H9 (cell line): Measurements from ENCODE around the gene MRPL52. TPM values are rescaled to one million over a fixed set of nuclear protein-coding genes. Genes with fewer than 3 reads are reported as not detected.
"Not testable (repeated sequence)": the region's sequence is repeated elsewhere in the genome, so short reads cannot be mapped to it uniquely, and the experiment has no call there.

Experiments
- DNase-seq: peaks from one replicate; pipeline ENCODE4 v3.0.0-alpha.2; 2017
- H2AFZ ChIP-seq: one replicate; pipeline ENCODE4 v1.6.1; 2013; ENCODE audit warnings: mild to moderate bottlenecking, low read length, control low read depth, moderate library complexity
- H2AK5ac ChIP-seq: 2 replicates; pipeline ENCODE4 v1.6.1; 2013; ENCODE audit warnings: low read length, control low read depth, mixed read lengths; ENCODE audit not compliant: insufficient read length
- H2BK120ac ChIP-seq: one replicate; pipeline ENCODE4 v1.6.1; 2013; ENCODE audit warnings: low read depth, mild to moderate bottlenecking, low read length, control low read depth, inconsistent platforms; ENCODE audit not compliant: poor library complexity, severe bottlenecking
- H2BK12ac ChIP-seq: 2 replicates; pipeline ENCODE4 v1.6.1; 2013; ENCODE audit warnings: low read length, control low read depth, mixed read lengths, low read depth; ENCODE audit not compliant: insufficient read length
- H2BK15ac ChIP-seq: 2 replicates; pipeline ENCODE4 v1.6.1; 2013; ENCODE audit warnings: low read depth, low read length, control low read depth
- H2BK20ac ChIP-seq: one replicate; pipeline ENCODE4 v1.6.1; 2013; ENCODE audit warnings: low read depth, mild to moderate bottlenecking, low read length, control low read depth, inconsistent platforms; ENCODE audit not compliant: poor library complexity, severe bottlenecking
- H2BK5ac ChIP-seq: 2 replicates; pipeline ENCODE4 v1.6.1; 2013; ENCODE audit warnings: low read length, control low read depth, mixed read lengths; ENCODE audit not compliant: insufficient read length
- H3K14ac ChIP-seq: 2 replicates; pipeline ENCODE4 v1.6.1; 2013; ENCODE audit warnings: low read length, control low read depth; ENCODE audit not compliant: insufficient read depth
- H3K18ac ChIP-seq: 2 replicates; pipeline ENCODE4 v1.6.1; 2013; ENCODE audit warnings: low read depth, mild to moderate bottlenecking, mixed read lengths, low read length, control low read depth; ENCODE audit not compliant: insufficient read length
- H3K23ac ChIP-seq: 2 replicates; pipeline ENCODE4 v1.6.1; 2013; ENCODE audit warnings: low read length, control low read depth, mixed read lengths, low read depth; ENCODE audit not compliant: insufficient read length
- H3K23me2 ChIP-seq: 2 replicates; pipeline ENCODE4 v1.6.1; 2013; ENCODE audit warnings: low read depth, mild to moderate bottlenecking, mixed read lengths, low read length, control low read depth; ENCODE audit not compliant: insufficient read length, poor library complexity, severe bottlenecking
- H3K27ac ChIP-seq: 2 replicates; pipeline ENCODE4 v1.5.1; 2013; ENCODE audit warnings: low read length, control low read depth, mixed read lengths, low read depth; ENCODE audit not compliant: insufficient read length
- H3K27me3 ChIP-seq: 2 replicates; pipeline ENCODE4 v1.6.1; 2013; ENCODE audit warnings: low read length, control low read depth, inconsistent platforms; ENCODE audit not compliant: insufficient read depth
- H3K4ac ChIP-seq: 2 replicates; pipeline ENCODE4 v1.6.1; 2013; ENCODE audit warnings: low read depth, mild to moderate bottlenecking, control low read depth, inconsistent platforms, low read length, moderate library complexity
- H3K4me1 ChIP-seq: 2 replicates; pipeline ENCODE4 v1.6.1; 2013; ENCODE audit warnings: low read length, control low read depth, inconsistent platforms; ENCODE audit not compliant: insufficient read depth
- H3K4me2 ChIP-seq: 2 replicates; pipeline ENCODE4 v1.6.1; 2013; ENCODE audit warnings: low read length, control low read depth, mixed read lengths; ENCODE audit not compliant: insufficient read length, insufficient read depth
- H3K56ac ChIP-seq: 2 replicates; pipeline ENCODE4 v1.6.1; 2013; ENCODE audit warnings: low read depth, mild to moderate bottlenecking, mixed read lengths, low read length, control low read depth; ENCODE audit not compliant: insufficient read length
- H3K79me1 ChIP-seq: 2 replicates; pipeline ENCODE4 v1.6.1; 2013; ENCODE audit warnings: low read depth, mild to moderate bottlenecking, moderate library complexity, low read length, control low read depth, inconsistent platforms; ENCODE audit not compliant: insufficient read depth, poor library complexity, severe bottlenecking
- H3K79me2 ChIP-seq: 2 replicates; pipeline ENCODE4 v1.6.1; 2013; ENCODE audit warnings: low read length, control low read depth, inconsistent platforms; ENCODE audit not compliant: insufficient read depth
- H3K9ac ChIP-seq: 2 replicates; pipeline ENCODE4 v1.6.1; 2013; ENCODE audit warnings: low read length, control low read depth, mixed read lengths; ENCODE audit not compliant: insufficient read length; ENCODE audit errors: extremely low read depth
- H3K9me3 ChIP-seq: one replicate; pipeline ENCODE4 v1.6.1; 2013; ENCODE audit warnings: low read depth, low read length, inconsistent platforms; ENCODE audit not compliant: control insufficient read depth
- H3T11ph ChIP-seq: one replicate; pipeline ENCODE4 v1.6.1; 2013; ENCODE audit warnings: mild to moderate bottlenecking, low read length, control low read depth, inconsistent platforms
- H4K20me1 ChIP-seq: one replicate; pipeline ENCODE4 v1.6.1; 2013; ENCODE audit not compliant: control insufficient read depth, insufficient read length, insufficient read depth
- H4K5ac ChIP-seq: 2 replicates; pipeline ENCODE4 v1.6.1; 2013; ENCODE audit warnings: low read depth, mild to moderate bottlenecking, mixed read lengths, low read length, control low read depth; ENCODE audit not compliant: insufficient read length
- H4K8ac ChIP-seq: replicated peaks from 2 replicates; pipeline ENCODE4 v1.6.1; 2013; ENCODE audit warnings: low read length, control low read depth, mixed read lengths, low read depth; ENCODE audit not compliant: insufficient read length
- H4K91ac ChIP-seq: 2 replicates; pipeline ENCODE4 v1.6.1; 2013; ENCODE audit warnings: low read depth, mild to moderate bottlenecking, moderate library complexity, mixed read lengths, low read length, control low read depth; ENCODE audit not compliant: insufficient read length
- H3K27ac Mint-ChIP-seq, 3 experiments: 2 replicates in 2 of 3; 3 replicates in 1 of 3; pipeline ENCODE4 v1.8.0; 2020 to 2021; ENCODE audit warnings: mixed read lengths in 3 of 3, mild to moderate bottlenecking in 1 of 3, moderate library complexity in 1 of 3
- H3K27me3 Mint-ChIP-seq: 2 replicates; pipeline ENCODE4 v1.8.0; 2021; ENCODE audit warnings: low read depth, mild to moderate bottlenecking, moderate library complexity, mixed read lengths
- H3K36me3 Mint-ChIP-seq, 3 experiments: 2 replicates in 2 of 3; 3 replicates in 1 of 3; pipeline ENCODE4 v1.8.0; 2020 to 2021; ENCODE audit warnings: low read depth in 3 of 3, mixed read lengths in 3 of 3; ENCODE audit not compliant: insufficient read depth in 1 of 3
- H3K4me1 Mint-ChIP-seq, 2 experiments: 2 replicates each; pipeline ENCODE4 v1.8.0; 2020; ENCODE audit warnings: mixed read lengths in 2 of 2
- H3K4me3 Mint-ChIP-seq, 2 experiments: 2 replicates in 1 of 2; 3 replicates in 1 of 2; pipeline ENCODE4 v1.8.0; 2020 to 2021; ENCODE audit warnings: mild to moderate bottlenecking in 2 of 2, mixed read lengths in 2 of 2, moderate library complexity in 1 of 2
- H3K9me3 Mint-ChIP-seq, 2 experiments: 2 replicates in 1 of 2; 3 replicates in 1 of 2; pipeline ENCODE4 v1.8.0; 2020; ENCODE audit warnings: mild to moderate bottlenecking in 2 of 2, mixed read lengths in 2 of 2, moderate library complexity in 1 of 2
- CTCF ChIP-seq: fragments of 200-600 bp; sonication (generic); conservative IDR thresholded peaks from 3 replicates; pipeline ENCODE4 v1.8.0; 2021; ENCODE audit warnings: antibody characterized with exemption, mild to moderate bottlenecking
- WGBS: extraction: QIAGEN DNeasy Blood & Tissue Kit; methylation state at CpG from one replicate; pipeline ENCODE4 v1.1.7; 2013; ENCODE audit warnings: missing lambda C conversion rate, low lambda C conversion rate, mixed read lengths; ENCODE audit not compliant: insufficient read length; ENCODE audit errors: extremely low coverage; 5-methylcytosine and 5-hydroxymethylcytosine counted together
- total RNA-seq: library from RNA; stranded (reverse); gene quantifications from 2 replicates; pipeline ENCODE4 v1.2.1, GENCODE V29; 2021

The MRPL52 gene
- total RNA-seq, 1 experiment from 2014 or later: 190 TPM

- WGBS: no CpG with 5 or more reads among the region's 8 CpGs
- Mint-ChIP-seq H3K27ac (no peak overlapping the region), H3K36me3 (no peaks in the 10 kb centered on the region; a peak in 1 of 7 replicates), H3K4me1 (peaks cover 35 to 46% of the 10 kb centered on the region in 2 experiments), H3K9me3 (peaks cover 0 to 4% of the 10 kb centered on the region in 2 experiments; a peak in 2 of 5 replicates), H3K27me3 (peaks cover 4% of the 10 kb centered on the region), H3K4me3 (no peak overlapping the region)
- H3K23ac ChIP-seq: no peak overlapping the region
- H4K20me1 ChIP-seq: no peaks in the 10 kb centered on the region
- peaks cover 11% of the 10 kb centered on the region for H3K4me1 ChIP-seq
- H3K4me2 ChIP-seq: no peak overlapping the region
- no peak overlapping the region for H2AK5ac ChIP-seq
- H3K79me2 ChIP-seq: no peaks in the 10 kb centered on the region
- no peak overlapping the region for H2BK12ac ChIP-seq
- H4K8ac ChIP-seq: no peak overlapping the region
- no peak overlapping the region for H4K91ac ChIP-seq
- no peak overlapping the region for H3K56ac ChIP-seq
- H2BK5ac ChIP-seq: no peak overlapping the region
- no peak overlapping the region for H2BK120ac ChIP-seq
- H3K23me2 ChIP-seq: peaks cover 9% of the 10 kb centered on the region
- no peak overlapping the region for H3K4ac ChIP-seq
- H3K27ac ChIP-seq: no peak overlapping the region
- no peak overlapping the region for H3T11ph ChIP-seq
- no peak overlapping the region for H2BK20ac ChIP-seq
- H3K14ac ChIP-seq: no peak overlapping the region
- no peaks in the 10 kb centered on the region for H3K9me3 ChIP-seq
- no peak overlapping the region for H2BK15ac ChIP-seq
- peaks cover under 1% of the 10 kb centered on the region for H3K79me1 ChIP-seq
- H3K18ac ChIP-seq: no peak overlapping the region
- TF ChIP-seq CTCF: no peak
- DNase-seq: no peak
- H3K27me3 ChIP-seq: no peaks in the 10 kb centered on the region
- H2AFZ ChIP-seq: no peak overlapping the region
- H4K5ac ChIP-seq: no peak overlapping the region
- no peak overlapping the region for H3K9ac ChIP-seq
Measured at GRCh38 chr14:22824711-22825359, 4.9 kb upstream of the MRPL52 start.

- H3K79me1 ChIP-seq, H3T11ph ChIP-seq, H3K4ac ChIP-seq, H2BK120ac ChIP-seq, H3K9me3 ChIP-seq, H4K20me1 ChIP-seq, H3K27me3 Mint-ChIP-seq, H3K56ac ChIP-seq, H3K4me1 ChIP-seq, H3K23ac ChIP-seq, H4K91ac ChIP-seq, H3K23me2 ChIP-seq, H2AK5ac ChIP-seq, H3K9me3 Mint-ChIP-seq, H2BK12ac ChIP-seq, H3K27me3 ChIP-seq, H3K79me2 ChIP-seq, H4K8ac ChIP-seq, H2BK15ac ChIP-seq, H2BK20ac ChIP-seq, DNase-seq: not testable (repeated sequence)
- peak overlapping the region; percentile 92 for H3K18ac ChIP-seq
- H3K9ac ChIP-seq: peak overlapping the region; percentile 81
- peak overlapping the region; percentile 99 for H4K5ac ChIP-seq
- Mint-ChIP-seq H3K4me1 (peaks cover 19 to 30% of the 10 kb centered on the region in 2 experiments), H3K36me3 (peaks cover 14 to 31% (median 28%) of the 10 kb centered on the region in 3 experiments), H3K4me3 (peak overlapping the region; percentile 96), H3K27ac (peak overlapping the region; percentile 92 to 99 (median 97))
- H2BK5ac ChIP-seq: peak overlapping the region; percentile 57
- peak overlapping the region; percentile 85 for H2AFZ ChIP-seq
- peak overlapping the region; percentile 89; the same call in 1 of the 2 replicates for H3K14ac ChIP-seq
- no CpG with 5 or more reads among the region's 12 CpGs for WGBS
- H3K4me2 ChIP-seq: peak overlapping the region; percentile 92
- peak overlapping the region; percentile 59 for H3K27ac ChIP-seq
Measured at GRCh38 chr14:22829076-22829660, 519 bp upstream of the MRPL52 start.
